Pons (tissue), 1 donor: ENCODE data around the gene HPS4.
"Not testable (repeated sequence)": the region's sequence is repeated elsewhere in the genome, so short reads cannot be mapped to it uniquely, and the experiment has no call there.

Experiments used
- DNase-seq: peaks from one replicate; pipeline ENCODE4 v3.0.0-alpha.2; 2016; ENCODE audit warnings: low spot score

The HPS4 gene

GRCh38 chr22:26409719-26410335, 73.8 kb downstream of the HPS4 start:
- DNase-seq: no peak

DNA sequence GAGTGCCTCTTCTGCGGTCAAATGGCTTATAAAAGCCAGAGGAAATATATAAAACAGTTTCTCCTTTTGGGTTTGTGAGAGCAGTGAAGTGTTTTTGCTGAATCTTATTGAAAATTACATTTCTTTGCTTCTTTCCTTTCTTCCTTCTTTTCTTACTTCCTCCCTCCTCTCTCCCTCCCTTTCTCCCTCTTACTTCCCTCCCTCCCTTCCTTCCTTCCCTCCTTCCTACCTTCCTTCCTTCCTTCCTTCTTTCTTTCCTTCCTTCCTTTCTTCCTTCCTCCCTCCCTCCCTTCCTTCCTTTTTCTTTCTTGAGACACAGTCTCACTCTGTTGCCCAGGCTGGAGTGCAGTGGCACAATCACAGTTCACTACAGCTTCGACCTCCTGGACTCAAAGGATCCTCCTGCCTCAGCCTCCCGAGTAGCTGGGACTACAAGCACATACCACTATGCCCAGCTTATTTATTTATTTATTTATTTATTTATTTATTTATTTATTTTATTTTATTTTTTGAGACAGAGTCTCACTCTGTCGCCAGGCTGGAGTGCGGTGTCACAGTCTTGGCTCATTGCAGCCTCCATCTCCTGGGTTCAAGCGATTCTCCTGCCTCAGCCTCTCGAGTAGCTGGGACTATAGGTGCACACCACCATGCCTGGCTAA, 74.9 kb downstream of the HPS4 start:
- not testable (repeated sequence) for DNase-seq

DNA sequence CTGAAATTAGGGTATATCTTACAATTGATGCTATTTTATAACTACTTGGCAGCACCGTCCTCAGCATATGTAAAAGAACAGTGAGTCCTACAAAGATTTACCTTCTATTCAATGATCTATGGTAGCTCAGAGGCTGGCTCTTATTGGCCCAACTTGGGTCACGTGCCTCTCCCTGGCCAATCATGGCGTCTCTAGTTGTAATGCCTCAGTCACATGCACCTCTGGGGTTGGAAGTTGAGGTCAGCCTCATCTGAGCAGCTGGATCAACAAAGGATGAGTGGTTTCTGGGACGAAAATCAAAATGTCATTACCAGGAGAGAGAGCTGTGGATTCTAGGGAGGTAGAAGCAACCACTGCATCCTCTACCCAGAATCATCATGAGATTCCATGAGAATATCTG, 77.5 kb downstream of the HPS4 start:
- no peak for DNase-seq

DNA sequence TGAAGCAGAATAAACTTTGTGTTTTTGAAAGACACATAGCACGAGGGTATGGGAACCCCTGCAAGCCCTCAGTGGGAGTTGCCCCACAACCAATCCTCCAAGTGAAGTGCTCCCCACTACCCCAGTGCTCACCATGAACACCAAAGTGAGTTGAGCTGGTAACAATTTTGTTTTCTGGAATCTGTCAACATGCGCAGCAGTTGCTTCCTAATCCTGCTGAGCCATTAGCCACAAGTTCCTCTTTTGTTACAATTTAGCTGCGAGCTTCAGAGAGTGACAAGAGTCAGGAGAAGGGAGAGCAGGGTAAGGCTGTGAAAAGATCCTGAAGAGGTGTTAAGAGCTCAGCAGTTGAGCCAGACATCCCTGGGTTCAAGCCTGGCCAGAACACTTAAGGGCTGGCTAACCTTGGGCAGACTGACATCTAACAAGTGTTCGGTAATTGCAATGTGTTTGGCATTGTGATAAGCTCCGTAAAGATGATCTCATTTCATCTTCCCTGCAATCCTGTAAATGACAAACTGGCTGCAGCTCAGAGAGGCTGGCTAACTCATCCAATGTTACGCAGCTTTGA, 78.6 kb downstream of the HPS4 start:
- DNase-seq: peak; percentile 48

DNA sequence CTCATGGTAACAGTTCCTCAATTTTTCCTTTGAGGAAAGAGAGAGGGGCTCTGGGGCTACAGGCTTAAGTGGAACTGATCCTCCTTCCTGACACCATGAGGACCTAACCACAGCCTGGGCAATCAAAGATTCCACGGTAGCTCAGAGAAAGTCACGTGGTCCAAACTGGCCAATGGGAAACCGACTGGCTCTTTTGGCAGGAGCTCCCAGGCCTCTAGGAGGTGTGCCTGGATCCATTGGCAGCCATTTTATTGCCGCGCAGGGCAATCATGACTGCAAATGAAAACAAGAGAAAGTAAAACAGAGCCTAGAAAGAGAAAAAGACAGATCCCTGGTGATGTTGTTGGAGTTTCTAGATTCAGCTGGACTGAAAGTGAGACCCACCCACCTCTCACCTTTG, 81.9 kb downstream of the HPS4 start:
- no peak for DNase-seq
